Osteoblast (primary cell): ENCODE results near the gene ATP11A. TPM values are rescaled to one million over a fixed set of nuclear protein-coding genes. Genes with fewer than 3 reads are reported as not detected.

Source experiments
- DNase-seq: peaks from one replicate; pipeline ENCODE4 v3.0.0; 2011; ENCODE audit warnings: low spot score, mixed read lengths; ENCODE audit not compliant: insufficient read length; ENCODE audit errors: missing footprints
- H2AFZ ChIP-seq: 2 replicates; pipeline ENCODE4 v1.6.0; 2011; ENCODE audit warnings: mild to moderate bottlenecking, low read length
- H3K27ac ChIP-seq: 2 replicates; pipeline ENCODE4 v1.5.1; 2011; ENCODE audit warnings: mild to moderate bottlenecking, low read depth, low read length, moderate library complexity
- H3K27me3 ChIP-seq: 2 replicates; pipeline ENCODE4 v1.6.0; 2012; ENCODE audit warnings: mild to moderate bottlenecking, control low read depth, inconsistent platforms, low read length, moderate library complexity; ENCODE audit not compliant: insufficient read depth
- H3K36me3 ChIP-seq: 2 replicates; pipeline ENCODE4 v1.5.1; 2011; ENCODE audit warnings: mild to moderate bottlenecking, low read length, control low read depth, moderate library complexity; ENCODE audit not compliant: insufficient read depth
- H3K4me1 ChIP-seq: 2 replicates; pipeline ENCODE4 v1.5.1; 2011; ENCODE audit warnings: mild to moderate bottlenecking, low read length, control low read depth, moderate library complexity; ENCODE audit not compliant: insufficient read depth
- H3K4me2 ChIP-seq: 2 replicates; pipeline ENCODE4 v1.6.0; 2011; ENCODE audit warnings: mild to moderate bottlenecking, low read length; ENCODE audit not compliant: insufficient read depth
- H3K4me3 ChIP-seq: fragments of 200-600 bp; sonication (generic); 3 replicates; pipeline ENCODE4 v1.5.1; 2012; ENCODE audit warnings: mild to moderate bottlenecking, low read length, inconsistent platforms; ENCODE audit not compliant: insufficient read depth
- H3K79me2 ChIP-seq: 2 replicates; pipeline ENCODE4 v1.6.0; 2012; ENCODE audit warnings: mild to moderate bottlenecking, low read length, control low read depth, inconsistent platforms; ENCODE audit not compliant: insufficient read depth
- H3K9me3 ChIP-seq: 2 replicates; pipeline ENCODE4 v1.5.1; 2011; ENCODE audit warnings: low read depth, low read length, control low read depth
- H4K20me1 ChIP-seq: 2 replicates; pipeline ENCODE4 v1.6.0; 2012; ENCODE audit warnings: mild to moderate bottlenecking, low read length, control low read depth; ENCODE audit not compliant: insufficient read depth
- total RNA-seq: library from RNA; depleted of rRNA; stranded (reverse); fragments of >200 nt; gene quantifications from 2 replicates; pipeline ENCODE4 v1.2.3, GENCODE V29; 2012
- TF ChIP-seq, protein P1 (sequence below): IDR thresholded peaks from 2 replicates; pipeline ENCODE4 v1.5.1; 2011; ENCODE audit warnings: mild to moderate bottlenecking, low read depth, low read length, moderate library complexity; ENCODE audit errors: extremely low read depth

The ATP11A gene
- total RNA-seq, 1 donor = 7.6 TPM

DNA sequence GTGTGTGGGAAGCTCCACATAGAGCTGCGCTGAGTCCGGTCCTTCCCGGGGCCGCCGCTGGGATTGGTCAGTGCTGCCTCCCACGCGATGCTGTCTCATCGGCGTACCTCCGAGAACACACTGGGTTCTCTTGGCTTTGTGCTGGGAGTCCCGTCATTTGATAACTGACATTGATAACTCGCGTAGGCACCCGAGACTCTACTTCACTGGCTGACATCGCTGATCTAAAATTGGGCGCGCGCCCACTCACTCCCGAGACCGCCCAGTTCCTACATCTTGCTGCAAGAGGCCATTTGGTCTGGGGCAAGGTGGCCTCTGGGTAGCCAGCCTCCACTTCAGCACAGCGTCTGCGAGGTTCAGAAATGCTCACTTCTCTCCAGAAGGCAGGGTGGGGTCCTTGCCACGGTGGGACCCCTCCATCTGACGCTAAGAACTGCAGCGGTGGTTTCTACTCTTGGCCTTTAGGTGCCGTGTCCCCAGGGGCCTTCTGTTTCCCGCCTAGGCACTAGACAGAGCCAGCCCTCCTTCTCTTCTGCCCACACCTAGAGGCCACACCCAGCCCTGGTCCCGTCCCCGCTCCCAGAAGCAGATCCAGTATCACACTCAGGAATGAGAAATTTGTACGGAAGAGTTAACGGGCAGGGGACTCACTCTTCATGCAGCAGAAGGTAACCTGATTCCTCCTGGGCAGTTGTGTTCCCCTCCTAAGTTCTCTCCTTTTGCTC is 40.7 kb upstream of the ATP11A start:
- TF ChIP-seq, protein P1, sequence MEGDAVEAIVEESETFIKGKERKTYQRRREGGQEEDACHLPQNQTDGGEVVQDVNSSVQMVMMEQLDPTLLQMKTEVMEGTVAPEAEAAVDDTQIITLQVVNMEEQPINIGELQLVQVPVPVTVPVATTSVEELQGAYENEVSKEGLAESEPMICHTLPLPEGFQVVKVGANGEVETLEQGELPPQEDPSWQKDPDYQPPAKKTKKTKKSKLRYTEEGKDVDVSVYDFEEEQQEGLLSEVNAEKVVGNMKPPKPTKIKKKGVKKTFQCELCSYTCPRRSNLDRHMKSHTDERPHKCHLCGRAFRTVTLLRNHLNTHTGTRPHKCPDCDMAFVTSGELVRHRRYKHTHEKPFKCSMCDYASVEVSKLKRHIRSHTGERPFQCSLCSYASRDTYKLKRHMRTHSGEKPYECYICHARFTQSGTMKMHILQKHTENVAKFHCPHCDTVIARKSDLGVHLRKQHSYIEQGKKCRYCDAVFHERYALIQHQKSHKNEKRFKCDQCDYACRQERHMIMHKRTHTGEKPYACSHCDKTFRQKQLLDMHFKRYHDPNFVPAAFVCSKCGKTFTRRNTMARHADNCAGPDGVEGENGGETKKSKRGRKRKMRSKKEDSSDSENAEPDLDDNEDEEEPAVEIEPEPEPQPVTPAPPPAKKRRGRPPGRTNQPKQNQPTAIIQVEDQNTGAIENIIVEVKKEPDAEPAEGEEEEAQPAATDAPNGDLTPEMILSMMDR = no peak
- no peak for DNase-seq
- Histone ChIP-seq H3K36me3 (no peaks in the 10 kb centered on the region), H3K4me3 (no peak overlapping the region), H3K9me3 (no peaks in the 10 kb centered on the region), H3K4me1 (no peaks in the 10 kb centered on the region), H3K27me3 (no peaks in the 10 kb centered on the region), H3K4me2 (no peak overlapping the region), H3K27ac (no peak overlapping the region), H2AFZ (no peak overlapping the region), H3K79me2 (no peaks in the 10 kb centered on the region), H4K20me1 (no peaks in the 10 kb centered on the region)

DNA sequence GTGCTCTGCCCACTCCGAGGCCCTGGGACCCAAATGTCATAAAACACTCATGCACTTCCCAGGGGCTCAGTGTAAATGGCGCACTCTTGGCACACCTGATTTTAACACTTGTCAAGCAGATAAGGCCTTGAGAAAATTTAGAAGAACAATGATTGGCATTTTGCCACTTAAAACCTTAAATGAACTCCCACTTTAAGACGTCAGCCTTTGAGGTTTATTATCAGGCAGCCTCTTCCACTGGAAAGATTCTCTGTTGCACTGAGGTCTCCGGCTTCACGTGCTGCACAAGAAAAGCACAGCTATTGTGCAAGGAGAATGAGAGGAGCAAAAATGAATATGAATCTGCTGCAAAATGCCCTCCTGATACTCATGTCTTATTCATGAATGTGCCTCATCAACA is 38.5 kb upstream of the ATP11A start:
- H3K4me3 ChIP-seq = no peak overlapping the region
- no peaks in the 10 kb centered on the region for H3K27me3 ChIP-seq
- no peaks in the 10 kb centered on the region for H3K79me2 ChIP-seq
- no peaks in the 10 kb centered on the region for H3K4me1 ChIP-seq
- H2AFZ ChIP-seq = no peak overlapping the region
- H3K27ac ChIP-seq = no peak overlapping the region
- H3K4me2 ChIP-seq = no peak overlapping the region
- no peaks in the 10 kb centered on the region for H3K9me3 ChIP-seq
- H3K36me3 ChIP-seq = no peaks in the 10 kb centered on the region
- DNase-seq = no peak
- TF ChIP-seq, protein P1 = no peak
- no peaks in the 10 kb centered on the region for H4K20me1 ChIP-seq

DNA sequence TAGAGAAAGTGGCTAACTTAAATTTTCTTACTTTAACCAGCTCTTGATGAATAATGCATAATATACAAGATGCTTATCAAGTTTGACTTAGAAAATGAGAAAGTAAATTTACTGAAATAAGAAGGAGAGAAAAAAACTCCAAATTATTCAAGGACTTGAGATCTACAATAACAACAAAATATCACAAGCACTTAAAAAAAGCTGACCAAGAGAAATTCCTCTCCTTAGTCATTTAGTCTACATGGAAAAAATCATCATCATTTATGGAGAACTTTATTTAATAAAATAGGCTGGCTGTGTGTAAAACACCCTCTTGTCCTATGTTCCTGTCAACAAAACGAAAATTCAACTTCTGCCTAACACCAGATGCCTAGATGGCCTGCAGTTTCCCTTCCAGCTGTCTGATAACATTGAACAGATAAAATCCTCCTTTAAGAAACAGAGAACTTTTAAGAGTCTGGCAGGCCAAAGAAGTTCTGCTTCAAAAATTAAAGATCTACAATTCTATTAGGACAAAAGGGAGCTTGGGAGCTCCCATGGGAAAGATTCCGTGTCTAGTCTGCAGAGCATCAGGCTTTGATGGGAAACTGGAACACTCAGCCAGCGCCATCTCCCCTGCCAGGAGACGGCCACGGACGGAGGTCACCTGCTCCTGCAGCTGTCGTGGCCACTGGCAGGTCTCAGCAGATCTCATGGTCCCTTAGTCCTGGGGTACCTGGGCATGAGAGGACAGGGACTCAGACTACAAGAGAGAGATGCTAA is 37.9 kb upstream of the ATP11A start:
- no peak overlapping the region for H3K4me2 ChIP-seq
- no peak overlapping the region for H3K4me3 ChIP-seq
- no peak overlapping the region for H2AFZ ChIP-seq
- H3K36me3 ChIP-seq = no peaks in the 10 kb centered on the region
- no peaks in the 10 kb centered on the region for H4K20me1 ChIP-seq
- DNase-seq = no peak
- TF ChIP-seq, protein P1 = no peak
- no peaks in the 10 kb centered on the region for H3K27me3 ChIP-seq
- no peak overlapping the region for H3K27ac ChIP-seq
- H3K9me3 ChIP-seq = no peaks in the 10 kb centered on the region
- no peaks in the 10 kb centered on the region for H3K79me2 ChIP-seq
- no peaks in the 10 kb centered on the region for H3K4me1 ChIP-seq

DNA sequence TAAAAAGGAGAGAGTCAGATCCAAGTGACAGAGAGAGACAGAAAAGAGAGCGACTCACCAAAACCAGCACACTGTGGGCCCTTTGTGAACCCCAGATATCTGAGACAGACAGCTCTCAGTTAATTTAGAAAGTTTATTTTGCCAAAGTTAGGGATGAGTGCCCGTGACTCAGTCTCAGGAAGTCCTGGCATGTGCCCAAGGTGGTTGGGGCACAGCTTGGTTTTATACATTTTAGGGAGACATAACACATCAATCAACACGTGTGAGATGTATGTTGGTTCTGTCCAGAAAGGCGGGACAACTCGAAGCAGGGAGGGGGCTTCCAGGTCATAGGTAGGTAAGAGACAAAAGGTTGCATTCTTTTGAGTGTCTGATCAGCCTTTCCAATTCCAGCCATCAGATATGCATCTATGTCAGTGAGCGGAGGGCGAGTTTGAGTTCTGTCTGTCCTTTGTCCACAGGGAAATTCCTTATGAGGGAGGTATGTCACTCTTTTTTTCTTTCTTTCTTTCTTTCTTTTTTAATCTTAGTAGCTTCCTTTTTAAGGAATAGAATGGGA is 37.2 kb upstream of the ATP11A start:
- TF ChIP-seq, protein P1 = no peak
- Histone ChIP-seq H3K9me3 (no peaks in the 10 kb centered on the region), H2AFZ (no peak overlapping the region), H3K4me3 (no peak overlapping the region), H3K4me1 (no peaks in the 10 kb centered on the region), H3K27ac (no peak overlapping the region), H3K4me2 (no peak overlapping the region), H3K27me3 (no peaks in the 10 kb centered on the region), H3K36me3 (no peaks in the 10 kb centered on the region), H4K20me1 (no peaks in the 10 kb centered on the region), H3K79me2 (no peaks in the 10 kb centered on the region)
- no peak for DNase-seq
